ENCODE measurements around the gene EMC8.

GRCh38 chr16:85781156-85781555 is 18.2 kb downstream of the EMC8 start:
- TF ChIP-seq, protein P1, sequence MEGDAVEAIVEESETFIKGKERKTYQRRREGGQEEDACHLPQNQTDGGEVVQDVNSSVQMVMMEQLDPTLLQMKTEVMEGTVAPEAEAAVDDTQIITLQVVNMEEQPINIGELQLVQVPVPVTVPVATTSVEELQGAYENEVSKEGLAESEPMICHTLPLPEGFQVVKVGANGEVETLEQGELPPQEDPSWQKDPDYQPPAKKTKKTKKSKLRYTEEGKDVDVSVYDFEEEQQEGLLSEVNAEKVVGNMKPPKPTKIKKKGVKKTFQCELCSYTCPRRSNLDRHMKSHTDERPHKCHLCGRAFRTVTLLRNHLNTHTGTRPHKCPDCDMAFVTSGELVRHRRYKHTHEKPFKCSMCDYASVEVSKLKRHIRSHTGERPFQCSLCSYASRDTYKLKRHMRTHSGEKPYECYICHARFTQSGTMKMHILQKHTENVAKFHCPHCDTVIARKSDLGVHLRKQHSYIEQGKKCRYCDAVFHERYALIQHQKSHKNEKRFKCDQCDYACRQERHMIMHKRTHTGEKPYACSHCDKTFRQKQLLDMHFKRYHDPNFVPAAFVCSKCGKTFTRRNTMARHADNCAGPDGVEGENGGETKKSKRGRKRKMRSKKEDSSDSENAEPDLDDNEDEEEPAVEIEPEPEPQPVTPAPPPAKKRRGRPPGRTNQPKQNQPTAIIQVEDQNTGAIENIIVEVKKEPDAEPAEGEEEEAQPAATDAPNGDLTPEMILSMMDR (IDR thresholded peaks at IDR 0.05): no peak
- TF ChIP-seq POLR2A (IDR thresholded peaks at IDR 0.05): no peak

Data from right lobe of liver (tissue), 4 donors.